HG03097 (cell line): ENCODE results near the gene DOP1B.
"Not testable (repeated sequence)": the region's sequence is repeated elsewhere in the genome, so short reads cannot be mapped to it uniquely, and the experiment has no call there.

Experiments used
- ATAC-seq: cut with Tn5 transposase; IDR thresholded peaks from one replicate; pipeline ENCODE4 v1.9.1; 2021; ENCODE audit not compliant: unreplicated experiment, low FRiP score

Gene DOP1B

GRCh38 chr21:36132696-36133095 lies 23.9 kb upstream of the DOP1B start:
- no peak for ATAC-seq

GRCh38 chr21:36134803-36135390 lies 21.7 kb upstream of the DOP1B start, which contains the start of gene CBR3:
CBR3 (plus strand) TSS chr21:36135079; CDS start chr21:36135193, 114 bp downstream.
- no peak for ATAC-seq

- no peak for ATAC-seq
Measured at GRCh38 chr21:36135391-36136102, 21.1 kb upstream of the DOP1B start.

GRCh38 chr21:36139791-36140190 lies 16.8 kb upstream of the DOP1B start:
- ATAC-seq, result not testable (repeated sequence)

- peak; percentile 77 for ATAC-seq
Measured at GRCh38 chr21:36141513-36141925, 15.1 kb upstream of the DOP1B start.

GRCh38 chr21:36144233-36144632 lies 12.4 kb upstream of the DOP1B start:
- ATAC-seq, result not testable (repeated sequence)

- no peak for ATAC-seq
Measured at GRCh38 chr21:36145259-36145658, 11.4 kb upstream of the DOP1B start.

GRCh38 chr21:36147911-36148310 lies 8.7 kb upstream of the DOP1B start:
- ATAC-seq, result no peak

- no peak for ATAC-seq
Measured at GRCh38 chr21:36148886-36149285, 7.7 kb upstream of the DOP1B start.

- peak; percentile 46 for ATAC-seq
Measured at GRCh38 chr21:36149788-36150711, 6.6 kb upstream of the DOP1B start.

GRCh38 chr21:36155603-36156338 lies 853 bp upstream of the DOP1B start:
- no peak for ATAC-seq

GRCh38 chr21:36156339-36156814 lies 247 bp upstream of the DOP1B start:
- ATAC-seq, result peak; percentile 90

GRCh38 chr21:36159356-36159921 lies 2.8 kb downstream of the DOP1B start:
- no peak for ATAC-seq

GRCh38 chr21:36160850-36161178 lies 4.2 kb downstream of the DOP1B start:
- no peak for ATAC-seq

GRCh38 chr21:36162631-36163030 lies 6.0 kb downstream of the DOP1B start:
- no peak for ATAC-seq

- no peak for ATAC-seq
Measured at GRCh38 chr21:36163750-36164741, 7.4 kb downstream of the DOP1B start.

GRCh38 chr21:36165356-36165755 lies 8.7 kb downstream of the DOP1B start:
- no peak for ATAC-seq

- no peak for ATAC-seq
Measured at GRCh38 chr21:36166705-36167104, 10.1 kb downstream of the DOP1B start.

GRCh38 chr21:36167541-36167940 lies 10.9 kb downstream of the DOP1B start:
- no peak for ATAC-seq
